ENCODE measurements around the gene IQGAP3.

IQGAP3 gene

DNA sequence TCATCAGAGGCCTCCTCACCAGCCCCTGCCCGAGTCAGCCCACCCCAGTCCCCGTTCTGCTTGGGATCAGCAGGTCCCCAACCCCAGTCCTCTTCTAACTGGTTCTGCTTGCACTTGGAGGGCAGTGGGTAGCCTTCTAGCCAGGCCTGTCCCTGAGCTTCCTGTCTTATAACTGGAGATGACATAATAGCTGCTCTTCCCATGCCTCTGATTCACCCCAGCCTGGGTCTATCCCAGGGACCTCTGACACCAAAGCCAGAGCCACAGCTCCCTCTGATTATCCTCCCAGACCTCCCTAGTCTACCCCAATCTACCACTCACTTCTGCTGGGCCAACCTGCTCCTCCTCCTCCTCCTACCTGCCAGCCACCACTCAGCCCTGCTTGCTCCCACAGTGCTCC is 31.4 kb downstream of the IQGAP3 start:
- Histone ChIP-seq H3K4me3 (no peak overlapping the region), H3K27ac (peak overlapping the region in 1 of 2 donors; percentile 20)
- TF ChIP-seq, protein P1, sequence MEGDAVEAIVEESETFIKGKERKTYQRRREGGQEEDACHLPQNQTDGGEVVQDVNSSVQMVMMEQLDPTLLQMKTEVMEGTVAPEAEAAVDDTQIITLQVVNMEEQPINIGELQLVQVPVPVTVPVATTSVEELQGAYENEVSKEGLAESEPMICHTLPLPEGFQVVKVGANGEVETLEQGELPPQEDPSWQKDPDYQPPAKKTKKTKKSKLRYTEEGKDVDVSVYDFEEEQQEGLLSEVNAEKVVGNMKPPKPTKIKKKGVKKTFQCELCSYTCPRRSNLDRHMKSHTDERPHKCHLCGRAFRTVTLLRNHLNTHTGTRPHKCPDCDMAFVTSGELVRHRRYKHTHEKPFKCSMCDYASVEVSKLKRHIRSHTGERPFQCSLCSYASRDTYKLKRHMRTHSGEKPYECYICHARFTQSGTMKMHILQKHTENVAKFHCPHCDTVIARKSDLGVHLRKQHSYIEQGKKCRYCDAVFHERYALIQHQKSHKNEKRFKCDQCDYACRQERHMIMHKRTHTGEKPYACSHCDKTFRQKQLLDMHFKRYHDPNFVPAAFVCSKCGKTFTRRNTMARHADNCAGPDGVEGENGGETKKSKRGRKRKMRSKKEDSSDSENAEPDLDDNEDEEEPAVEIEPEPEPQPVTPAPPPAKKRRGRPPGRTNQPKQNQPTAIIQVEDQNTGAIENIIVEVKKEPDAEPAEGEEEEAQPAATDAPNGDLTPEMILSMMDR (IDR thresholded peaks at IDR 0.05), result no peak
- no peak for DNase-seq (ENCODE audit: low spot score)

DNA sequence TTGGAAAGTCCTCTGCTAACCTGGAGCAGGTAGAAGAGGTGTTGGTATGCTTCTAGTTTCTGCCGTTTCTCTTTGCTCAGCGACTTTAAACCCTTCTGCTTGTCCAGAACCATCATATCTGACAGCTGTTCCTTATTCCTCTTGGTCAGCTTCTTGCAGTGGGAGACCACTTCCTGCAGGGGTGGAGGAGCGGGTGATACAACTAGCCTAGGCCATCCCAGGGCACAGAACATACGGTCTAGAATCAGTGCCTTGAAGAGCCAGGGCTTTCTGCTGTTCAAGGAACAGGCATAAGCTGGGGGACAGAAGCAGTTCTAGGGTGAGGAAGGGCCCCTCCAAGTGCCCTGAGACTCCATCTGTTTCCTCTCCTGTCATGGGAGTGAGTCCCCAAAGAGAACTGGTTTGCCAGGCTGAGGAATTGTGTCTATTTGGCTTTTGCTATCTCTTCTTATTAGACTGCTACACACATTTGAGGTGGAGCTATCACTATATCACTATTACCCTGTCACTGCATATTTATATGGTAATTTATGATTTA is 32.5 kb downstream of the IQGAP3 start:
- no peak overlapping the region for H3K4me3 ChIP-seq
- no peak for DNase-seq (ENCODE audit: low spot score)
- TF ChIP-seq, protein P1 (IDR thresholded peaks at IDR 0.05), result no peak
- H3K27ac ChIP-seq, result no peak overlapping the region

DNA sequence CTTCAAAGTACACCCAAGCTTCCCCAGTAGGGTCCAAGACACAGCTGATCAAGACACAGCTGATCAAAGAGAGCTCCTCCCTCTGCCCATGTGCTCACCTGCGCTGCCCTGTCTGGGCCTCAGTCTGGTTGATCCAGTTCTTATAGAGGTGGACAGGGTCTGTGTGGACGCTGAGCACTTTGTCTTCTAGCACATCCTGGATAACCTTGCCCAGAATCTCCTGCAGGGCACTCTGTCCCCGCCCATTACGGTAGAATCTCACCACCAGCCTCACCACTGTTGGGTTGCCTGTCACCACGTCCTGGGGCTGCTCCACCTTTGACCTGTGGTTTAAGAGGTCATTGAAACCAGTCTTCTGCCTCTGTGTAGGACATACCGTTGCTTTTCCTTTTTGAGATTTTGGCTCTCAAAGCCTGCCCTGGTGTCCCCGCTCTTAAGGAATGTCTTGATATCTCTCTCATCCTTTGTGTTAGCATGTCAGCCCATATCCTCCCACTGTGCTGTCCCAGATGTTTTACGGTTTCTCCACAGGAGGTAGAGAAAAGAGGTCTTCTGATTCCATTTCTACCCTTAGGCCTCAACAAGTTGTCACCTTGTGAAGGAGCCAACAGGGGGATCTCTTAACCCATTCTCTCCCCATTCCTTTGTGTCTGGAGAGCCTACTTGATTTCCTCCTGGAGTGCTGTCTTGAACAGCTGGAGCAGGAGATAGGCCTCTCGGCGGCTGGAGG is 33.5 kb downstream of the IQGAP3 start:
- no peak overlapping the region for H3K4me3 ChIP-seq
- TF ChIP-seq, protein P1 (IDR thresholded peaks at IDR 0.05), result no peak
- DNase-seq (ENCODE audit: low spot score), result no peak

DNA sequence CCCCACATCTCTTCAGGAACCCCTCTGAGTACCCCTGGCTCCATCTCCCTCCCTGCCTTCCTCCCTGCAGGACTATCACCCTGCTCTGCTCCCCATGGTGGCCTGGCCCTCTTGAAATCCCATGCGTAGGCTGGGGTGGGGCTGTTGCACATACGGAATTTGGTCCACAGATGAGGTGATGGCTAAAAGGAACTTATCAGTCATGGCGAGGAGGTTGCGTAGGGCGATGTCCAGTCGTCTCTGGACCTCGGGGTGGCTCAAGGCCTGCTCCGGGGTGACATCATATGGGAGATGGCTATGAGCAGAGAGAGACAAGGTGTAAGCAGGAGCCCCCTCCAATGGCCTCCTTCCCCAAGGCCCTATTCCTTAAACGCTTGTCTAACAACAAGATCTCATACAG is 35.3 kb downstream of the IQGAP3 start:
- Histone ChIP-seq H3K4me3 (no peak overlapping the region), H3K27ac (no peak overlapping the region)
- no peak for DNase-seq (ENCODE audit: low spot score)
- TF ChIP-seq, protein P1 (IDR thresholded peaks at IDR 0.05), result no peak

More for the DNA sequence above, 33.5 kb downstream of the IQGAP3 start:
- no peak overlapping the region for H3K27ac ChIP-seq

DNA sequence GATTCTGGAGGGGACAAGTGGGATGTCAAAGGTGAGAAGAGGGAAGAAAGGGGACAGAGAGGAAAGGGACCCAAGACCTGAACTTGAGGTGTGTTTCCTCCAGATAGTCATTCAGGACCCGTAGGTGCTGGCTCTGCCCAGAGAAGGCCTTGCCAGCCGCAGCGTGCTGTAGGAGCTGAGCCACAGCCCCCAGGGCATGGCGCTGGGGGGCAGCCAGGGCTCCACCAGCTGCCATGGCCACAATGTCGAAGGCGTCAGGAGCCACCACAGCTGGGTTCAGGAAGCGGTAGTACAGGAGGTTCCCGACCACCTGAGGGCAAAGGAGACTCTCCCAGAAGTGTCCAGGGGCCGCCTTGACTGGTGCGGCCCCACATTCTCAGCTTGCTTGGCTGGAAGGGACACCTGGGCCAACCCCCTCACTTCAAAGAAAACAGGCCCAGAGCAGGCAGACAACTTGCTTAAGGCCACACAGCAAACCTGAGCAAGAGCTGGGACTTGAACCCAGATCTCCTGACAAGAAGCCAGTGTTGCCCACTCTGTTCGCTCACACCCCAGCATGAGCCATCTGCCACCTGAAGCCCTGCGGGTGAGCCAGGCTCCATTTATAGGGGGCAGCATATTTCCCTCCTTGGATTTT is 37.8 kb downstream of the IQGAP3 start:
- Histone ChIP-seq H3K27ac (no peak overlapping the region), H3K4me3 (no peak overlapping the region)
- no peak for DNase-seq (ENCODE audit: low spot score)
- TF ChIP-seq, protein P1 (IDR thresholded peaks at IDR 0.05), result no peak

DNA sequence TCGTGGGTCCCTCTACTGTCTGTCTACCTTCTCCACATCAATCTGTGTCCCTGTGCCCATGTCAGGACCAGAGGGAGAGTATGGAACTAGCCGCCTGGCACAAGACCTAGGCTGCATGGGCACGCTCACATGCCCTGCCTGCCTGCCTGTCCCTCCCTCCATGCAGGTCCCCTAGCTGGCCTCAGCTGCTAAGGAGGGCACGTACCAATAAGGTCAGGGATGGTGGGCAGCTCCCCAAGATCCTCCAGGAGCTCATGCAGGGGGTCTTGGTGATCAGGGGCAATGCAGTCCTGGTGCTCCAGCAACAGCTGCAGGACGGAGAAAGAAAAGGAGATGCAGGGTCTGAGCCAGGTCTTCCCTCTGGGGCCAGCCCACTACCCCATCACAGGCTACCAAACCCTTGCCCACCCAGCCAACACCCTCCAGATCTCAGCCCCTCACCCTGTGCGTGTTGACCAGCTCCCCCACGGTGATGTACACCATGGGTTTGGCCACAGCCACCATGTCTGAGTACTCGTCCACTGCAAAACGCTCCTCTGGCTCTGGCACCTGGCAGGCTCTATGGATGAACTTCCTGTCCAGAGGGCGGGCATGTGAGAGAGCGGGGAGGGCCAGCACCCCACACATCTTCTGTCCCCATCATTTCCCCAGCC is 38.7 kb downstream of the IQGAP3 start:
- Histone ChIP-seq H3K4me3 (no peak overlapping the region), H3K27ac (no peak overlapping the region)
- TF ChIP-seq, protein P1 (IDR thresholded peaks at IDR 0.05), result no peak
- no peak for DNase-seq (ENCODE audit: low spot score)

Measured in coronary artery (tissue), 2 donors.